Measurements from ENCODE around the gene RTEL1. TPM values are rescaled to one million over a fixed set of nuclear protein-coding genes. Genes with fewer than 3 reads are reported as not detected.

RTEL1 gene
- total RNA-seq, 1 donor from 2014 or later: 46.7 TPM

DNA sequence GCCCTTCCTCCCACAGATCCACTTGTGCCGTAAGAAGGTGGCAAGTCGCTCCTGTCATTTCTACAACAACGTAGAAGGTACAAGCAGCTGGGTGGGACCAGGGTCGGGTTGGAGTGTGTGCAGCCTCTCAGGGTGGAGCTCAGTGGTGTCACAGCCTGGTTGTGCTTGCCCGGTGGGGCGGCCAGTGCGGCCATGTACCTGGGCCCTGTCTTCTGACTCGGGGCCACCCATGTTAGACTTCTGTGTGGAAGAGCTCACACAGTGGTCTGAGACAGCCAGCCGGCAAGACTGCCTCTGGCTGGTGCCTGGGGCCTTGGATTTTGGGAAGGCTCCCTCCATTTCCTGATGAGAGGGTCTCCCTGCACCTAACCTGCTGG lies 4.7 kb downstream of the RTEL1 start:
- Mint-ChIP-seq H3K4me1 (peaks cover 22% of the 10 kb centered on the region), H3K9me3 (no peaks in the 10 kb centered on the region), H3K27ac (ENCODE audit: unreplicated experiment) (no peak overlapping the region), H3K4me3 (peak overlapping the region; percentile 59), H3K36me3 (ENCODE audit: low read depth) (no peaks in the 10 kb centered on the region), H3K27me3 (ENCODE audit: low read depth) (no peaks in the 10 kb centered on the region)
- no peak for DNase-seq (ENCODE audit: low read depth, low spot score)
- TF ChIP-seq, protein P1, sequence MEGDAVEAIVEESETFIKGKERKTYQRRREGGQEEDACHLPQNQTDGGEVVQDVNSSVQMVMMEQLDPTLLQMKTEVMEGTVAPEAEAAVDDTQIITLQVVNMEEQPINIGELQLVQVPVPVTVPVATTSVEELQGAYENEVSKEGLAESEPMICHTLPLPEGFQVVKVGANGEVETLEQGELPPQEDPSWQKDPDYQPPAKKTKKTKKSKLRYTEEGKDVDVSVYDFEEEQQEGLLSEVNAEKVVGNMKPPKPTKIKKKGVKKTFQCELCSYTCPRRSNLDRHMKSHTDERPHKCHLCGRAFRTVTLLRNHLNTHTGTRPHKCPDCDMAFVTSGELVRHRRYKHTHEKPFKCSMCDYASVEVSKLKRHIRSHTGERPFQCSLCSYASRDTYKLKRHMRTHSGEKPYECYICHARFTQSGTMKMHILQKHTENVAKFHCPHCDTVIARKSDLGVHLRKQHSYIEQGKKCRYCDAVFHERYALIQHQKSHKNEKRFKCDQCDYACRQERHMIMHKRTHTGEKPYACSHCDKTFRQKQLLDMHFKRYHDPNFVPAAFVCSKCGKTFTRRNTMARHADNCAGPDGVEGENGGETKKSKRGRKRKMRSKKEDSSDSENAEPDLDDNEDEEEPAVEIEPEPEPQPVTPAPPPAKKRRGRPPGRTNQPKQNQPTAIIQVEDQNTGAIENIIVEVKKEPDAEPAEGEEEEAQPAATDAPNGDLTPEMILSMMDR (conservative IDR thresholded peaks at IDR 0.05): no peak

DNA sequence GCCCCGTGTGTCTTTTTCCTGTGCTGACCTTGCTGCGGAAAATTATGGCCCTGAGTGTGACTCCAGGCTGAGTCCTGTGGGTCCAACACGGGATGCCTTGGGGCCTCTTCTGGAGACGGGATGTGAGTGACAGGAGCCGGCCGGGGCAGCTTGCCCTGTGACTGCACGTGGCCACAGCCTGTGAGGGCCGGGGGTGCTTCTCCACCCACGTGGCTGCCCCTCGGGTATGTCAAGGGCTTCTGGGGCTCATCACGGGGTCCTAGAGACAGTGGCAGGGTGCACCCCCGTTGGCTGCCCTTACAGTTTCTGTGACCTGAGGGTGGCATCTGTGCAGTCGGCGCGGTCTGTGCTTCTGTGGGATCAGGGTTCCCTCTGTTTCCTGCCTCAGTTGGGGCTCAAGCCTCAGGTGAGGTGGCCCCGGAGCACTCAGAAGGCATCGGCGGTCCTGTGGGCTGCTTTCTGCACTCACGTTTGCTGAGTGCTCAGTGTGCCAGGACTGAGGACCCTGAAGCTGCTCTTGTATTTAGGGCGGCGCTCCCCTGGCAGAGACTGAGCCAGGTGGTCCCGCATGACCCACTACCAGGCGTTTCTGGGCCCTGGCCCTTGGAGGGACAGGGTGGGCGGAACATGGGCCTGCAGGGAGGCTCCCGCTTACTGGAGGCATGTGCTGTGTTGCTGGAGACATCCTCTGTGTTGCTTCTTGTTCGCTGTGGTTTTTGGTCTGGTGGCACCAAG lies 5.4 kb downstream of the RTEL1 start:
- H3K9me3 Mint-ChIP-seq: no peaks in the 10 kb centered on the region

DNA sequence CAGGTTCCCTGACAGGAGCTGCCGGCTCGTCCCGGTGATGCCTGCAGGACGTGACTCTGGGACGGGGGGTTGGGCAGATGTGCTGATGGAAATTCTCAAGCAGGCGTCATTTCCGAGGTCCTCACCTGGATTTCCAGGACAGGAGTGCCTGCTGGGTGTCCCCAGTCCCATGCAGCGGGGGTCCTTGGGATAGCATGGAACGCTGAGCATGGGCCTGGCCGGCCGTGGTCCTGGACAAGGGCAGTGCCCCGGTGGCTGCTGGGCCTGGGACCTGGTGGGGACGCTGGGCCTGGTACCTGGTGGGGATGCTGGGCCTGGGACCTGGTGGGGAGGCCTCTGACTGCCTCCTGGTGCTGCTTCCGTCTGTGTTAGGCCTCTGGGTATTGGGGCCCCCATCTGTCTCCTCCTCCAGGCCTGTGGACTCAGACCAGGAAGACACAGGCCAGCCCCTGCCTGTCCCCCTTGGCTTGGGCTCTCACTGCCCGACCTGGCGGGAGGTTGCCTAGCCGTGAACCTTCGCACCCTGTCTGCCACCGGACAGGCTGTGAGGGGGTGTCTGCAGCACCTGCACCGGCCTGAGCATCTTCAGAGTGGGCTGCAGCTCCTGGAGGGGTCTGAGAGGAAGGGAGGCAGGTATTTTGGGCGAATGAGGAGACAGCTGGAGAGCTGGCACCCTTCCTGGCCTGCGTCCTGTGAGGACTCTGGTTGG lies 6.2 kb downstream of the RTEL1 start:
- Mint-ChIP-seq H3K4me1 (peaks cover 7% of the 10 kb centered on the region), H3K27me3 (ENCODE audit: low read depth) (no peaks in the 10 kb centered on the region), H3K4me3 (no peak overlapping the region), H3K27ac (ENCODE audit: unreplicated experiment) (no peak overlapping the region), H3K9me3 (no peaks in the 10 kb centered on the region), H3K36me3 (ENCODE audit: low read depth) (peaks cover 3% of the 10 kb centered on the region)
- TF ChIP-seq, protein P1 (conservative IDR thresholded peaks at IDR 0.05): no peak
- DNase-seq (ENCODE audit: low read depth, low spot score): no peak

More for the DNA sequence above, 5.4 kb downstream of the RTEL1 start:
- no peaks in the 10 kb centered on the region for H3K27me3 Mint-ChIP-seq (ENCODE audit: low read depth)
- no peaks in the 10 kb centered on the region for H3K36me3 Mint-ChIP-seq (ENCODE audit: low read depth)
- TF ChIP-seq, protein P1 (conservative IDR thresholded peaks at IDR 0.05): no peak
- no peak for DNase-seq (ENCODE audit: low read depth, low spot score)
- H3K4me3 Mint-ChIP-seq: no peak overlapping the region
- H3K4me1 Mint-ChIP-seq: peaks cover 15% of the 10 kb centered on the region
- no peak overlapping the region for H3K27ac Mint-ChIP-seq (ENCODE audit: unreplicated experiment)

DNA sequence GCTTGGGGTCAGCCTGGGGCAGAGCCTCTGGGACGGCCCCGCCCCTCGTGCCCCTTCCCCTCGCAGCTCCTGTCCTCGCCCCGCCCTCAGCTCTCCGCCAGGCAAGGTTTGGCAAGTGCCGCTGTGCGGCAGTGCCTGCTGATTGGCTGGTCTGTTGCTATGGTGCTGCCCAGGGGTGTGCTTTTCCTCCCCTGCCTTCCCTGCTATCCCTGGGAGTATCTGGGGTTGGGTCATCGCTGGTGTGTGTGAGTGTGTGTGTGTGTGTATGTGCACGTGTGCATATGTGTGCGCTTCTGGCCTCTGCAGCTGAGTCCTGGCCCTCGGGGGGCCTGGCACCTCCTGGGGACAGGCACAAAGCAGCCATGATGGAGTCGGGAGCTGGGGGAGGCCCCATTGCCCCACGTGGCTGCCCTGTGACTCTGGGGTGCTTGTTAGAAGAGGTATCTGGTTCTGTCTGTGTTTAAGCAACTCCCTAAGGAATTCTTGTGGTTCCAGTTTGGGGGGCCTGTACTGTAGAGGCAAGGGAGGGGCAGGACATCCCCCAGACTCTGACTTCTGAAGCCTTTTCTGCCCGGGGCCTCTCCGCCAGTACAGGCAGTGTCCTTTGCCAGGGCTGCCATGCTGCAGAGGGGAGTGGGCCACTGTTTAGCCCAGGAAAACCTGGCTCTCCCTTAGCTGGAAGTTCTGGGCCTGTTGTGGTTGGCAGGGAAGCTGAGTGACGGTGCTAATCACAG lies 6.9 kb downstream of the RTEL1 start:
- peak overlapping the region; percentile 69 for H3K4me3 Mint-ChIP-seq
- peak overlapping the region; percentile 97 for H3K27ac Mint-ChIP-seq (ENCODE audit: unreplicated experiment)
- H3K27me3 Mint-ChIP-seq (ENCODE audit: low read depth): no peaks in the 10 kb centered on the region
- TF ChIP-seq, protein P1 (conservative IDR thresholded peaks at IDR 0.05): no peak
- H3K4me1 Mint-ChIP-seq: peaks cover under 1% of the 10 kb centered on the region
- no peaks in the 10 kb centered on the region for H3K9me3 Mint-ChIP-seq
- DNase-seq (ENCODE audit: low read depth, low spot score): no peak
- peaks cover 3% of the 10 kb centered on the region for H3K36me3 Mint-ChIP-seq (ENCODE audit: low read depth)

DNA sequence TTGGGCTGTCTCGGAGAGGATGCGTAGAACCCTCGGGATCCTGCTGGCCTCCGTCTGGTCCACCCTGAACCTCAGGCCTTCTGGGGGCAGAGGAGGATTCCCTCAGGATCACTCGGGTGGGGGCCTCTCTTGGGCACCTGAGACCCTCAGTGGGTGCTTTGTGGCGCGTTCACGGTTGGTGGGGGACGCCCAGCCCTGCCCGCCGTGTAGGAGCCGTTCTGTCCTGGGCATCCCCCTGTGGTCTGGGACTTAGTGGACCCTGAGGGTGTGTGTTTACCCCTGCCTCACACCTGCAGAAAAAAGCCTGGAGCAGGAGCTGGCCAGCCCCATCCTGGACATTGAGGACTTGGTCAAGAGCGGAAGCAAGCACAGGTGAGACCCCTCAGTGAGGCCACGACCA lies 7.6 kb downstream of the RTEL1 start:
- Mint-ChIP-seq H3K27me3 (ENCODE audit: low read depth) (no peaks in the 10 kb centered on the region), H3K36me3 (ENCODE audit: low read depth) (peaks cover 3% of the 10 kb centered on the region), H3K4me1 (no peaks in the 10 kb centered on the region), H3K27ac (ENCODE audit: unreplicated experiment) (no peak overlapping the region), H3K9me3 (no peaks in the 10 kb centered on the region), H3K4me3 (no peak overlapping the region)
- DNase-seq (ENCODE audit: low read depth, low spot score): no peak
- TF ChIP-seq, protein P1 (conservative IDR thresholded peaks at IDR 0.05): no peak
